GM19240 (cell line): ENCODE data around the gene KRTAP1-5.
"Not testable (repeated sequence)": the region's sequence is repeated elsewhere in the genome, so short reads cannot be mapped to it uniquely, and the experiment has no call there.

Source experiments
- DNase-seq: peaks from one replicate; pipeline ENCODE4 v3.0.0; 2011; ENCODE audit warnings: low spot score; ENCODE audit not compliant: insufficient read length

The KRTAP1-5 gene, protein sequence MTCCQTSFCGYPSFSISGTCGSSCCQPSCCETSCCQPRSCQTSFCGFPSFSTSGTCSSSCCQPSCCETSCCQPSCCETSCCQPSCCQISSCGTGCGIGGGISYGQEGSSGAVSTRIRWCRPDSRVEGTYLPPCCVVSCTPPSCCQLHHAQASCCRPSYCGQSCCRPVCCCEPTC

GRCh38 chr17:41026715-41027471 lies at the start of gene KRTAP1-5:
TSS of gene KRTAP1-5 (minus strand) at chr17:41027208. CDS start at chr17:41027155, 53 bp downstream.
- no peak for DNase-seq

- DNase-seq: no peak
Measured at GRCh38 chr17:41076788-41077187, 49.8 kb upstream of the KRTAP1-5 start.

DNA sequence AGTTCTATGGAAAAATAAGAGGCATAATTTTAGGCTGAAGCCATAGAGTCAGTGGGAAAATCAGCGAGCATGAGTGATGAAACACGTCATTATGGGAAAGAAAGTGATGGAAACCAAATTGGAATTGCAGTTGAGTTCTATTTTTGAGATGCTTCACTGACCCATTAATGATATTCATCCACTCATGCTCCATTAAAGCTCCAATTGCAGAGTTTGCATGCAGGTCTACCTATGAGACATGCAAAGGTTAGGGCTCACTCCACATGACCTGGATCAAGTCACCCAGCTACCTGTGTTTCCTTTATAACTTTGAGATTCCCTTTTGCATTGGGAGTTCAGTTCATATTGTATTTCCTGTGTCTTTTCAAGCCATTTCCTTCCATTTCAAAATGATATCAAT lies 46.7 kb upstream of the KRTAP1-5 start:
- DNase-seq: no peak

- no peak for DNase-seq
Measured at GRCh38 chr17:41071606-41072360, 44.8 kb upstream of the KRTAP1-5 start.

DNA sequence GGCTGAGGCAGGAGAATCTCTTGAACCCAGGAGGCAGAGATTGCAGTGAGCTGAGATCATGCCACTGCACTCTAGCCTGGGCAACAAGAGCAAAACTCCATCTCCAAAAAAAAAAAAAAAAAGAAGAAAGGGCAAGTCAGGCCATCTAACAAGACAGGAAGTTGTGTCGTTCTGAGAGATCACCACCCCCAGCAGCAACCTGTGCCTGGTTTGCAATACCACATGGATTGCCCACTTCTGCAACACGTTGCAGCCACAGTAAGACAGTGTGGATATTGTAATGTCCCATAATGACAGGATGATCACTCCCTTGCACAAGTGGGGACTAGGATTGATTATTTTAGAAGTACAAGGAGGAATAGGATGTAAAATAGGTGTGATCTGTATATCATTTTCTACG lies 42.0 kb upstream of the KRTAP1-5 start:
- no peak for DNase-seq

DNA sequence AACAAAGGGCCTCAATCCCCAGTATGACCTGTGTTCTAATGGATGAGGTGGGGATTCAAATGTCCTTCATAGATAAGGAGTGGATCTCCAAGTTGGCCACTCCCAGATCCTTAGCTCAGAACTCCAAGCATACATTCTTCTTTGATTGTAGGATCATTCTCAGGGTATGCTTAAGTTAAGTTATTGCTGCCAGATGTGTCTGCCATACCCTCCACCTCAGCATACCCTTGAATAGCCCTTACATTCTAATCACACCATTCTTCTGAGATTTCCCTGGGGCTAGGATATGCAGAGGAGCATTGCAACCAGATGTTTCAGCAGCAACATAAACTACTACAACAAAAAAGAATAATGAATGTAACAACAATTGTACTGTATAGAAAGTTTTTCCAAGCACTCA lies 40.3 kb upstream of the KRTAP1-5 start:
- no peak for DNase-seq

DNA sequence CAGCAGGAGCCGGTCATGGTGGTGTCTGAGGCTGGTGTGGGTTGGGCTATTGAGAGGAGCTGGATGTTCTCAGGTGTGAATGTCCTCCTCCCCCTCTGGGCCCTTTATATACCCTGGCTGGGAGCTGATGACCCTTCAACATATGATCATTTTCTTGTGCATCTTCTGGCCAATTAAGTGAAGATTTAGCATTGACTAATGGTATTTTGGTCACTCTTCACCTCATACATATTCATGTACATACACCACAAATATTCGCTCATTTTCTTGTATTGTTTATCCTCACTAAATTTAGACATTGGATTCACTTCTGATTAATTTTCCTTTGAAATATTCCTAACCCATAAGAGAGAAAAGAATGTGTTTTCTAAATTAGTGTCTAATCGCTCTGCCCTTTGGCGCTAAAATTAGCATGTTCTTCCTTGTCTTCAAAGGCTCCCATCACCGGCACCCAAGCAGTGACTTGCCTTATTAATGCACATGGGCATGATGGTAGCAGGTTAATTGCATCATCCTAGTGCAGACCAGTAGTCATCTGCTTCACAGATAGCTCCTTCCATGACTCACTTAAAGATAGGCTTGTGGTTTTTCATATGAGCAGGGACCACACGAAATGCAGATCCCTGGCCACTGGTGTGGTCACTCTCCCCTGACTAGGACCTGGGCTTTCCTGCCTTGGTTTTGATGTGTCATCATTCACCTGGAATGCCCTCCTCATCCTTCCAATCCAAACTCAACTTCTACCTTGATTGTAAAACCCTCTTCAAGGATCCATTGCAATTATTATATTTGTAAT lies 39.0 kb upstream of the KRTAP1-5 start, which contains the start of gene KRTAP2-4:
TSS of gene KRTAP2-4 (minus strand) at position 51 of the 796 bp plus-strand sequence. CDS start at position 17, 34 bp downstream.
- DNase-seq: no peak

DNA sequence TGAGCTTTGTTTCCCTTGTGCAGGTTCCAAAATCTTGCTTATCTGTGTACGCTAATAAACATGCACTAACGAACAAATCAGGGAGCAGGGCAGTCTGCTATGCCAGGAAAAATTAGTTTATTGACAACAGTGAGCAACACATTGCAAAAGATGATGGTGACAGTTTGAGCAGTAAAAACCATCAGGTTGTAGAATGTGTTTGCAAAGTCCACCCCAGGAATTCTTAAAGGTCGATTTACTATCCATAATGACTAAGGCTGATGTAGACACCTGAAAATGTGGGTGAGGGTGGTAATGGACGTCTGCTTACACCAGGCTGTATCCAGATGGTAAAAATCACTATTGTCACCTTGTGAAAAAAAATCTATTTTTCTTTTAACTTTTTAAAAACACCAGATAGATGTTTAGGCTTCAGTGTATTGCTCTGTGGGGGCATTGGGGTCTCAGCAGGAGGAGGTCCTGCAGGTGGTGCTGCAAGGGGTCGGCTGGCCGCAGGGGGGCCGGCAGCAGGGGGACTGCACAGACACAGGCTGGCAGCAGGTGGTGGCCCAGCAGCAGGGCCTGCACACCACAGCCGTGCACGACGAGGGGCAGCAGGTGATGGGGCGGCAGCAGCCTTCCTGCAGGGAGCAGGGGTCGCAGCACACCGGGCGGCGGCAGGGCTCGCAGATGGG lies 38.1 kb upstream of the KRTAP1-5 start:
- DNase-seq: not testable (repeated sequence)

- no peak for DNase-seq
Measured at GRCh38 chr17:41064301-41064700, 37.3 kb upstream of the KRTAP1-5 start.

DNA sequence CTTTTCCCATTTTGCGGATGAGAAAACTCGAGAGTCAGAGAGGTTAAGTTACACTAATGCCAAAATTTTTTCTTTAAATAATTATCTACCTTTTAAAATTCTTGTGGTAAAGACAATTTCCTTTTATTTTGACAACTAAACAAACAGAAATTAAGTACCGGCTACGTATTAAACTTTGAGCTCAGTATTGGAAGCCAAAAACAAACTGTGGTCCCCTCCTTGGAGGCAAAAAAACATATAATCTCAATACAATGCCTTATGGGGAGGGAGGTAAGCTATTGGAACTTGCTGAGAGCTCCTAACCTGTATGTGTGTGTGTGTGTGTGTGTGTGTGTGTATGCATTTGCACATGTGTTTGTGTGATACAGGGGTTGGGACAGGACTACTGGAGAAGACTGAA lies 36.4 kb upstream of the KRTAP1-5 start:
- no peak for DNase-seq

DNA sequence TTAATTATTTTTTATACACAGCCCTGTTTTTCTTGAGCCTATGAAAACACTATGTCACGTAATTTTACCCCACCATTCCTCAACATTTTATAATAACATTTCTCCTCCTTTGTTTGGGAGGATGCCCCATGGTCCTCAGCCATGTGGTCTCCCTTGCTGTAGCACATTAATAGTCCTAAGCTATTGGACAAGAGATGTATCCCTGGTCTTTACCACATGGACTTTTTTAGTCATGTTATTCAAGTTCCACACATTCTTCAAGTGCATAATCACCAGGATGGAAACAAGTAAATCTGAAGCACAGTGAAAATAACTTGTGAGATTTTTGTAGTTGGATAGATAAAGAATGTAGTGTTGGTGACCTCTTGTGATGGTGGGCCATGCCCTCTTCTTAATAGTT lies 35.0 kb upstream of the KRTAP1-5 start:
- DNase-seq: no peak

DNA sequence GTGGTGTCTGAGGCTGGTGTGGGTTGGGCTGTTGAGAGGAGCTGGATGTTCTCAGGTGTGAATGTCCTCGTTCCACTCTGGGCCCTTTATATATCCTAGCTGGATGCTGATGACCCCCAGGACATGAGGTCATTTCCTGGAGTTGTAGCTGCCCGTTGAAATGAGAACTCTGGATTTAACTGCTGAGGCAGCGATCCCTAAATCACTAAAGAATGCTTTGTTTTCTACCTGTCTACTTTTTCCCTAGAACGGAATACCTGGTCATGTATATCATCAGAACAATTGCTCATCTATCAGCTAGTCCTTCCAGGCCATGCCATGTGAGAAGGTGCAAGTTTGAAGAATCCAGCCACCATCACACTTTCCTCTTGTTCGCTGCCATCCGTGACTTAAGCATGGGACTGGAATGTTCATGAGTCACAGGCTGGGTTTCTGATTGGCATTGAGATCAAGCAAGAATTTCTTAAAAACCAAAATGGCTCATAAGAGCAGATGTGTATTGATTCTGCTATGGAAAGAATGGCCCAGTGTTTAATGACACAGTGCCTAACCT lies 33.1 kb upstream of the KRTAP1-5 start, which contains the start of gene KRTAP2-3:
TSS of gene KRTAP2-3 (minus strand) at position 63 of the 553 bp plus-strand sequence. CDS start 64 bp downstream, outside the sequence.
- no peak for DNase-seq

DNA sequence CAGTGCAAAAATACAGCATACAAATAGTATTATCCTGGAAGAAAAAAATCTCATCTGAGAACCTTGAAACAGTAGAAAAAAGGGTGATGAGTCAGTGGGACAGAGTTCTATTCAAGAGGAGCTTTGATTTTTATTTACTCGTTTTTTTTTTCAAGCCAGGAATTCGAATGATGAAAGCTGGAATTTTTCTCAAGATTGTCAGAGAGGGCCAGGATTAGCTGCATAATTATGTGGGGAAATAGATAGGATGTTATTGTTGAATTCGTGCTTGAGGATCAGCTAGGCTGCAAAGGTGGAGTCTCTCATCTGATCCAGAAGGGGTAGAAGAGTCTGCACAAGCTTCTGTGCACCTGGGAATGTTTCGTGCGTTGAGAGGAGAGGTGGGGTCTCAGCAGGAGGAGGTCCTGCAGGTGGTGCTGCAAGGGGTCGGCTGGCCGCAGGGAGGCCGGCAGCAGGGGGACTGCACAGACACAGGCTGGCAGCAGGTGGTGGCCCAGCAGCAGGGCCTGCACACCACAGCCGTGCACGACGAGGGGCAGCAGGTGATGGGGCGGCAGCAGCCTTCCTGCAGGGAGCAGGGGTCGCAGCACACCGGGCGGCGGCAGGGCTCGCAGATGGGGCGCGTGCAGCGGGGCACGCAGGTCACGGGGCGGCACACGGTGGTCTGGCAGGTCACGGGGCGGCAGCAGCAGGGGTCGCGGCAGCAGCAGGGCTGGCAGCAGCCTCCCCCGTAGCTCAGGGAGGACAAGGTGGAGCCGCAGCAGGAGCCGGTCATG lies 32.5 kb upstream of the KRTAP1-5 start:
- DNase-seq: not testable (repeated sequence)

GRCh38 chr17:41058741-41059140 lies 31.7 kb upstream of the KRTAP1-5 start:
- no peak for DNase-seq

DNA sequence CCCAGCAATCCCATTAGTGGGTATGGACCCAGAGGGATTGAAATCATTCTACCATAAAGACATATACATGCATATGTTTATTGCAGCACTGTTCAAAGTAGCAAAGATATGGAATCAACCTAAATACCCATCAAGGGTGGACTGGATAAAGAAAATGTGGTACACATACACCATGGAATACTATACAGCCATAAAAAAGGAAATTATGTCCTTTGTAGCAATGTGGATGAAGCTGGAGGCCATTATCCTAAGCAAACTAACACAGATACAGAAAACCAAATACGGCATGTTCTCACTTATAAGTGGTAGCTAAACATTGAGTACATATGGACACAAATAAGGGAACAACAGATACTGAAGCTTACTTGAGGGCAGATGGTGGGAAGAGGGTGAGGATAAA lies 30.5 kb upstream of the KRTAP1-5 start:
- DNase-seq: no peak

DNA sequence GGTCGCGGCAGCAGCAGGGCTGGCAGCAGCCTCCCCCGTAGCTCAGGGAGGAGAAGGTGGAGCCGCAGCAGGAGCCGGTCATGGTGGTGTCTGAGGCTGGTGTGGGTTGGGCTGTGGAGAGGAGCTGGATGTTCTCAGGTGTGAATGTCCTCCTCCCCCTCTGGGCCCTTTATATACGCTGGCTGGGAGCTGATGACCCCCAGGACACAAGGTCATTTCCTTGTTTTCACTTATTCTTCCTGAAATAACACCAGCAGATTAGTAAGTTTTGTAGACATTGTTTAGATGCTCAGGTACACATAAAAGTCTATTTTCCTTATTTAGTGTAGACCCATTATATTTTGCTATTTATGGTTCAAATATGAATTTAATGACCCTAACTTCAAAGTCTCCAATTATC lies 28.1 kb upstream of the KRTAP1-5 start, which contains the start of gene KRTAP2-2:
TSS of gene KRTAP2-2 (minus strand) at position 101 of the 400 bp plus-strand sequence. CDS start at position 82, 19 bp downstream.
- not testable (repeated sequence) for DNase-seq

- DNase-seq: not testable (repeated sequence)
Measured at GRCh38 chr17:41054556-41054955, 27.5 kb upstream of the KRTAP1-5 start.

GRCh38 chr17:41054025-41054424 lies 27.0 kb upstream of the KRTAP1-5 start:
- DNase-seq: no peak

DNA sequence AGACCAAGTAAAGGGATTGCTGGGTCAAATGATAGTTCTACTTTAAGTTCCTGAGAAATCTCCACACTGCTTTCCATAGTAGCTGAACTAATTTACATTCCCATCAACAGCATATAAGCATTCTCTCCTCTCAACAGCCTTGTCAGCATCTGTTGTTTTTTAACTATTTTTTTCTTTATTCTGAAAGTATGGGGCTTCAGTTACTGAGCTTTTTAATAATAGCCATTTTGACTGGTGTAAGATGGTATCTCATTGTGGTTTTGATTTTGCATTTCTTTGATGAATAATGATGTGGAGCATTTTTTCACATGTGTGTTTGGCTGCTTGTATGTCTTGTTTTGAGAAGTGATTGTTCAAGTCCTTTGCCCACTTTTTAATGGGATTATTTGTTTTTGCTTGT lies 25.6 kb upstream of the KRTAP1-5 start:
- DNase-seq: no peak
